ENCODE results near the gene FAM234A.

DNA sequence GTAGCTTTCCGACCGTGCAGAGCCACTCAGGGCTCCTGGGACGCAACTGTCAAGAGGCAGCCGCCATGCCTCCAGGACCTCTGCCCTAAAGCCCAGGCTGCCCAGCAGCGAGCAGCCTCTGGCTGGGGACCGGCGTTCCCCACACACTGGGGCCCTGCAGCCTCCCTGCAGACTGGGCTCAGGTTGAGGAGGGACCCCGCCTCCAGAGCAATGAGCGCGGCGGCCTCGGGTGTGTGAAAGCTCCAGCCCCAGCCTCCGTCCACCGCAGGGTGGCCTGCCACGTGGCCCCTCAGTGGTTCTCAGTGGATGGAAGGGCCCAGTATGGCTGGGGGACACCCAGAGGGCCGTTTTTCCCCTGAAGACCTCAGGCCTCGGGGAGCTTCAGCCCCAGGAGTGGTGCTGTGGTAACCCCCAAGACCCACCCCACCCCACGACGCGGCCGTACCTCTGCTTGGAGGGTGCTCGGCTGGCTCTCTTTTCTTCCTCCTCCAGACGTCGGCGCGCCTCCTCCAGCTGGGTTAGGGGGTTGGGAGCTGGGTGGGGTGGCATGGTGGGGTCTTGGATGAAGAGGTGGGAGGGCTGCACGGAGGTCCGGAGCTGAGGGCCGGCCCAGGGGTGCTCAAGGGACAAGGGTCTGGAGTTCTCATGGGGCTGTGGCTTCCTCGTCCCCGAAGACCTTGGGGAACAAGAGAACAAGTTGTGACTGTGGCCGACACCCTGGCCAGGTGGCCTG lies 58.6 kb downstream of the FAM234A start:
- TF ChIP-seq, protein P1, sequence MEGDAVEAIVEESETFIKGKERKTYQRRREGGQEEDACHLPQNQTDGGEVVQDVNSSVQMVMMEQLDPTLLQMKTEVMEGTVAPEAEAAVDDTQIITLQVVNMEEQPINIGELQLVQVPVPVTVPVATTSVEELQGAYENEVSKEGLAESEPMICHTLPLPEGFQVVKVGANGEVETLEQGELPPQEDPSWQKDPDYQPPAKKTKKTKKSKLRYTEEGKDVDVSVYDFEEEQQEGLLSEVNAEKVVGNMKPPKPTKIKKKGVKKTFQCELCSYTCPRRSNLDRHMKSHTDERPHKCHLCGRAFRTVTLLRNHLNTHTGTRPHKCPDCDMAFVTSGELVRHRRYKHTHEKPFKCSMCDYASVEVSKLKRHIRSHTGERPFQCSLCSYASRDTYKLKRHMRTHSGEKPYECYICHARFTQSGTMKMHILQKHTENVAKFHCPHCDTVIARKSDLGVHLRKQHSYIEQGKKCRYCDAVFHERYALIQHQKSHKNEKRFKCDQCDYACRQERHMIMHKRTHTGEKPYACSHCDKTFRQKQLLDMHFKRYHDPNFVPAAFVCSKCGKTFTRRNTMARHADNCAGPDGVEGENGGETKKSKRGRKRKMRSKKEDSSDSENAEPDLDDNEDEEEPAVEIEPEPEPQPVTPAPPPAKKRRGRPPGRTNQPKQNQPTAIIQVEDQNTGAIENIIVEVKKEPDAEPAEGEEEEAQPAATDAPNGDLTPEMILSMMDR (conservative IDR thresholded peaks at IDR 0.05 in 1 of 2, IDR thresholded peaks at IDR 0.05 in 1 of 2; ENCODE audit: extremely low read depth in 1 of 2, insufficient read depth in 1 of 2, low read depth in 1 of 2, low read length in 2 of 2) = no peak
- no peak for TF ChIP-seq EZH2 (IDR thresholded peaks at IDR 0.05; ENCODE audit: borderline replicate concordance, low read length)
